Esophagus squamous epithelium (tissue), 4 donors: Measurements from ENCODE around the gene CLTRN.

Experiments used
- POLR2A ChIP-seq, 4 donors: fragments of 450-650 bp; IDR thresholded peaks; one replicate each; pipeline ENCODE4 v1.6.1; 2017; ENCODE audit warnings: antibody characterized with exemption in 4 of 4, mild to moderate bottlenecking in 4 of 4, moderate library complexity in 3 of 4
- TF ChIP-seq, protein P1 (sequence below), 6 experiments: fragments of 450-650 bp in 4 of 6; fragments of 200-600 bp in 2 of 6; sonication (generic) in 2 of 6; IDR thresholded peaks; one replicate each; pipeline ENCODE4 v1.5.1; 2016 to 2019; ENCODE audit warnings: antibody characterized with exemption in 6 of 6, mild to moderate bottlenecking in 4 of 6, moderate library complexity in 4 of 6

DNA sequence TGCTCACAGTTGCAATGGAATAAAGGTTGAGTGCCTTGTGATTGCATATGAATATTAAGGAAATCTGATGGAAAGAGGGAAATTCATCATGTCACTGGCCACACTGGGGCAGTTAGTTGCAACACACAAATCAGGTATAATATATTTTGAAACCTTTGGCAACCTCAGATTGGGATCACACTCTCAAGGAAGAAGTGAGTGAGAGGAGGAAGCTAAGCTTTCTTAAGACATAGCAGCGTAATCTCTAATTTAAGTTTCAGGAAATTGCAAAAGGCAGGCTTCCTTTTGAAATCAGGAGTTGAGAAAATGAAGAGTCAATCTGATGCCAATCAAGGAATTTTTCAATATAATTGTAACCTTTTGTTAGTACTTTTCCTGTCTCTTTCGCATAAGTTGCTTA is 12.3 kb upstream of the CLTRN start:
- TF ChIP-seq, protein P1, sequence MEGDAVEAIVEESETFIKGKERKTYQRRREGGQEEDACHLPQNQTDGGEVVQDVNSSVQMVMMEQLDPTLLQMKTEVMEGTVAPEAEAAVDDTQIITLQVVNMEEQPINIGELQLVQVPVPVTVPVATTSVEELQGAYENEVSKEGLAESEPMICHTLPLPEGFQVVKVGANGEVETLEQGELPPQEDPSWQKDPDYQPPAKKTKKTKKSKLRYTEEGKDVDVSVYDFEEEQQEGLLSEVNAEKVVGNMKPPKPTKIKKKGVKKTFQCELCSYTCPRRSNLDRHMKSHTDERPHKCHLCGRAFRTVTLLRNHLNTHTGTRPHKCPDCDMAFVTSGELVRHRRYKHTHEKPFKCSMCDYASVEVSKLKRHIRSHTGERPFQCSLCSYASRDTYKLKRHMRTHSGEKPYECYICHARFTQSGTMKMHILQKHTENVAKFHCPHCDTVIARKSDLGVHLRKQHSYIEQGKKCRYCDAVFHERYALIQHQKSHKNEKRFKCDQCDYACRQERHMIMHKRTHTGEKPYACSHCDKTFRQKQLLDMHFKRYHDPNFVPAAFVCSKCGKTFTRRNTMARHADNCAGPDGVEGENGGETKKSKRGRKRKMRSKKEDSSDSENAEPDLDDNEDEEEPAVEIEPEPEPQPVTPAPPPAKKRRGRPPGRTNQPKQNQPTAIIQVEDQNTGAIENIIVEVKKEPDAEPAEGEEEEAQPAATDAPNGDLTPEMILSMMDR (IDR thresholded peaks at IDR 0.05), result no peak
- no peak for TF ChIP-seq POLR2A (IDR thresholded peaks at IDR 0.05)
